Liver (tissue), 9 donors: ENCODE measurements around the gene PYROXD2. TPM values are rescaled to one million over a fixed set of nuclear protein-coding genes. Genes with fewer than 3 reads are reported as not detected.
"Not testable (repeated sequence)": the region's sequence is repeated elsewhere in the genome, so short reads cannot be mapped to it uniquely, and the experiment has no call there.

Experiments
- DNase-seq: peaks from one replicate; pipeline ENCODE4 v3.0.0-alpha.2; 2017; ENCODE audit warnings: low spot score
- H3K27ac ChIP-seq, 2 donors: one replicate each; pipeline ENCODE4 v1.7.0; 2013; ENCODE audit warnings: inconsistent platforms in 2 of 2, low read length in 2 of 2, control low read depth in 1 of 2, low read depth in 1 of 2, mild to moderate bottlenecking in 1 of 2
- H3K27me3 ChIP-seq, 4 donors: one replicate each; pipeline versions ENCODE4 v1.6.1 to v1.7.0; 2013; ENCODE audit warnings: low read length in 3 of 4, inconsistent platforms in 1 of 4, mild to moderate bottlenecking in 1 of 4, moderate library complexity in 1 of 4; ENCODE audit not compliant: control insufficient read depth in 4 of 4, insufficient read depth in 4 of 4
- H3K36me3 ChIP-seq, 4 donors: one replicate each; pipeline versions ENCODE4 v1.6.1 to v1.7.0; 2013; ENCODE audit warnings: low read length in 3 of 4, mild to moderate bottlenecking in 3 of 4, low read depth in 1 of 4, moderate library complexity in 1 of 4; ENCODE audit not compliant: control insufficient read depth in 4 of 4, insufficient read depth in 3 of 4
- H3K4me1 ChIP-seq, 4 donors: one replicate each; pipeline versions ENCODE4 v1.6.1 to v1.7.0; 2013; ENCODE audit warnings: low read length in 3 of 4, mild to moderate bottlenecking in 3 of 4, moderate library complexity in 1 of 4; ENCODE audit not compliant: control insufficient read depth in 4 of 4, insufficient read depth in 4 of 4
- H3K4me3 ChIP-seq, 3 donors: one replicate each; pipeline versions ENCODE4 v1.6.1 to v1.7.0; 2013; ENCODE audit warnings: low read length in 3 of 3, control low read depth in 1 of 3, low read depth in 1 of 3, mild to moderate bottlenecking in 1 of 3
- H3K9ac ChIP-seq, 2 donors: one replicate each; pipeline ENCODE4 v1.7.0; 2013; ENCODE audit warnings: low read length in 2 of 2, mild to moderate bottlenecking in 2 of 2, moderate library complexity in 2 of 2, control low read depth in 1 of 2, low read depth in 1 of 2
- H3K9me3 ChIP-seq, 4 donors: one replicate each; pipeline versions ENCODE4 v1.6.1 to v1.7.0; 2013; ENCODE audit warnings: low read length in 3 of 4; ENCODE audit not compliant: control insufficient read depth in 4 of 4
- ATF3 ChIP-seq: IDR thresholded peaks from 2 replicates; pipeline ENCODE4 v1.6.1; 2016; ENCODE audit warnings: antibody characterized with exemption
- CTCF ChIP-seq: fragments of 150-350 bp; IDR thresholded peaks from 2 replicates; pipeline ENCODE4 v1.5.1; 2017; ENCODE audit warnings: improper control_type of control experiment, low read depth, low read length; ENCODE audit not compliant: missing input control
- EGR1 ChIP-seq, 2 donors: IDR thresholded peaks; 2 replicates each; pipeline ENCODE4 v1.6.1; 2016 to 2018; ENCODE audit warnings: antibody characterized with exemption in 2 of 2, low read depth in 2 of 2
- FOXA1 ChIP-seq: IDR thresholded peaks from 2 replicates; pipeline ENCODE4 v1.6.1; 2016; ENCODE audit warnings: antibody characterized with exemption
- FOXA2 ChIP-seq: IDR thresholded peaks from 2 replicates; pipeline ENCODE4 v1.6.1; 2016; ENCODE audit warnings: antibody characterized with exemption
- GABPA ChIP-seq, 2 donors: IDR thresholded peaks in 1 of 2; conservative IDR thresholded peaks in 1 of 2; 2 replicates each; pipeline ENCODE4 v1.6.1; 2016; ENCODE audit warnings: antibody characterized with exemption in 2 of 2, mild to moderate bottlenecking in 1 of 2, moderate library complexity in 1 of 2
- HNF4A ChIP-seq, 2 donors: conservative IDR thresholded peaks; 2 replicates each; pipeline ENCODE4 v1.6.1; 2016; ENCODE audit warnings: antibody characterized with exemption in 2 of 2, mild to moderate bottlenecking in 2 of 2
- HNF4G ChIP-seq: IDR thresholded peaks from 2 replicates; pipeline ENCODE4 v1.6.1; 2016; ENCODE audit warnings: antibody characterized with exemption
- JUND ChIP-seq, 2 donors: IDR thresholded peaks; 2 replicates each; pipeline ENCODE4 v1.6.1; 2016; ENCODE audit warnings: antibody characterized with exemption in 2 of 2
- MAX ChIP-seq: IDR thresholded peaks from 2 replicates; pipeline ENCODE4 v1.6.1; 2016; ENCODE audit warnings: antibody characterized with exemption
- NR2F2 ChIP-seq: IDR thresholded peaks from 2 replicates; pipeline ENCODE4 v1.6.1; 2016; ENCODE audit warnings: antibody characterized with exemption
- RAD21 ChIP-seq, 2 donors: IDR thresholded peaks; 2 replicates each; pipeline ENCODE4 v1.6.1; 2016; ENCODE audit warnings: antibody characterized with exemption in 2 of 2, mild to moderate bottlenecking in 2 of 2
- REST ChIP-seq: IDR thresholded peaks from 2 replicates; pipeline ENCODE4 v1.6.1; 2016; ENCODE audit warnings: antibody characterized with exemption, mild to moderate bottlenecking
- RXRA ChIP-seq, 2 donors: IDR thresholded peaks; 2 replicates each; pipeline ENCODE4 v1.6.1; 2017 to 2018; ENCODE audit warnings: antibody characterized with exemption in 2 of 2, mild to moderate bottlenecking in 1 of 2
- SP1 ChIP-seq: IDR thresholded peaks from 2 replicates; pipeline ENCODE4 v1.6.1; 2018; ENCODE audit warnings: antibody characterized with exemption, mild to moderate bottlenecking
- TAF1 ChIP-seq: conservative IDR thresholded peaks from 2 replicates; pipeline ENCODE4 v1.6.1; 2016; ENCODE audit warnings: antibody characterized with exemption, mild to moderate bottlenecking
- YY1 ChIP-seq: IDR thresholded peaks from 2 replicates; pipeline ENCODE4 v1.6.1; 2016; ENCODE audit warnings: antibody characterized with exemption, mild to moderate bottlenecking
- ZBTB33 ChIP-seq: IDR thresholded peaks from 2 replicates; pipeline ENCODE4 v1.6.1; 2016; ENCODE audit warnings: antibody characterized with exemption
- WGBS: extraction: QIAGEN DNeasy Blood & Tissue Kit; methylation state at CpG from one replicate; pipeline ENCODE4 v1.1.7; 2013; 5-methylcytosine and 5-hydroxymethylcytosine counted together
- polyA plus RNA-seq, 2 donors: library from polyadenylated mRNA; stranded (reverse) in 1 of 2; unstranded in 1 of 2; fragments of 200-250 nt in 1 of 2; fragments of >200 nt in 1 of 2; fragmentation: Nextera tagmentation in 1 of 2; extraction: Ambion mirVana in 1 of 2; gene quantifications; one replicate each; pipeline versions ENCODE4 v1.2.1 to v1.2.3, GENCODE V29; 2013 to 2015
- total RNA-seq, 2 donors: library from RNA; depleted of rRNA; stranded (reverse); fragments of >200 nt; gene quantifications; one replicate each; pipeline ENCODE4 v1.2.3, GENCODE V29; 2014
- donor health status: healthy.
- donor health status: healthy.
- donor health status: healthy.
- donor health status: healthy.
- donor health status: healthy.

Gene PYROXD2
- total and polyA plus RNA-seq, 4 donors: 2.3 to 9.0 (median 4.5) TPM

- not testable (repeated sequence) for H3K27me3 ChIP-seq, DNase-seq, H3K9ac ChIP-seq, H3K4me1 ChIP-seq, H3K27ac ChIP-seq, H3K4me3 ChIP-seq, H3K9me3 ChIP-seq
- peaks cover 0 to 11% (median 3%) of the 10 kb centered on the region in 4 donors for H3K36me3 ChIP-seq
- WGBS: 94% methylated on average over 7 of the region's 7 CpGs
- TF ChIP-seq NR2F2: peak; percentile 53
Measured at GRCh38 chr10:98383134-98383667, 31.8 kb downstream of the PYROXD2 start.

GRCh38 chr10:98382691-98383101 lies 32.3 kb downstream of the PYROXD2 start:
- DNase-seq: no peak
- Histone ChIP-seq H3K9me3 (no peaks in the 10 kb centered on the region), H3K36me3 (peaks cover 0 to 11% (median 3%) of the 10 kb centered on the region in 4 donors), H3K4me3 (no peak overlapping the region), H3K4me1 (no peaks in the 10 kb centered on the region), H3K27me3 (no peaks in the 10 kb centered on the region), H3K9ac (no peak overlapping the region), H3K27ac (no peak overlapping the region)
- WGBS: 87% methylated on average over 5 of the region's 5 CpGs
- TF ChIP-seq SP1: no peak
- no peak for TF ChIP-seq HNF4G
- TF ChIP-seq EGR1 (IDR thresholded peaks at IDR 0.05; ENCODE audit: low read depth in 2 of 2): no peak
- no peak for TF ChIP-seq ZBTB33
- no peak for TF ChIP-seq MAX
- no peak for TF ChIP-seq FOXA2
- no peak for TF ChIP-seq CTCF
- no peak for TF ChIP-seq TAF1
- TF ChIP-seq RAD21 (IDR thresholded peaks at IDR 0.05): no peak
- no peak for TF ChIP-seq YY1
- TF ChIP-seq RXRA (IDR thresholded peaks at IDR 0.05): no peak
- TF ChIP-seq GABPA (IDR thresholded peaks at IDR 0.05 in 1 of 2, conservative IDR thresholded peaks at IDR 0.05 in 1 of 2): no peak
- no peak for TF ChIP-seq FOXA1
- TF ChIP-seq NR2F2: no peak
- TF ChIP-seq ATF3: no peak
- no peak for TF ChIP-seq HNF4A (conservative IDR thresholded peaks at IDR 0.05)
- TF ChIP-seq JUND (IDR thresholded peaks at IDR 0.05): no peak
- no peak for TF ChIP-seq REST
